ENCODE data around the gene ST3GAL5.

Gene ST3GAL5

GRCh38 chr2:85790499-85791188, 98.1 kb downstream of the ST3GAL5 start:
- no peak for DNase-seq (ENCODE audit: low read depth, low spot score)
- H3K4me1 ChIP-seq (ENCODE audit: insufficient read depth, insufficient read length) = no peaks in the 10 kb centered on the region
- H3K9me3 ChIP-seq (ENCODE audit: insufficient read depth, low read length) = no peaks in the 10 kb centered on the region

GRCh38 chr2:85790032-85790431, 98.8 kb downstream of the ST3GAL5 start:
- Histone ChIP-seq H3K4me1 (ENCODE audit: insufficient read depth, insufficient read length) (no peaks in the 10 kb centered on the region), H3K27me3 (ENCODE audit: insufficient read depth, insufficient read length) (no peaks in the 10 kb centered on the region), H3K9ac (ENCODE audit: insufficient read length, low read depth) (no peak overlapping the region), H3K36me3 (ENCODE audit: insufficient read depth, insufficient read length, low read length) (no peaks in the 10 kb centered on the region), H3K4me3 (ENCODE audit: insufficient read length, low read depth) (no peak overlapping the region), H3K9me3 (ENCODE audit: insufficient read depth, low read length) (no peaks in the 10 kb centered on the region)
- no peak for TF ChIP-seq ZNF274 (IDR thresholded peaks at IDR 0.05; ENCODE audit: low read depth, low read length)
- TF ChIP-seq SUZ12 (IDR thresholded peaks at IDR 0.05; ENCODE audit: extremely low read depth, insufficient read depth, insufficient read length) = no peak
- no peak for TF ChIP-seq YY1 (IDR thresholded peaks at IDR 0.05; ENCODE audit: insufficient read depth, insufficient read length)
- no peak for DNase-seq (ENCODE audit: low read depth, low spot score)

More at GRCh38 chr2:85790499-85791188, 98.1 kb downstream of the ST3GAL5 start:
- Histone ChIP-seq H3K36me3 (ENCODE audit: insufficient read depth, insufficient read length, low read length) (no peaks in the 10 kb centered on the region), H3K9ac (ENCODE audit: insufficient read length, low read depth) (no peak overlapping the region), H3K27me3 (ENCODE audit: insufficient read depth, insufficient read length) (no peaks in the 10 kb centered on the region), H3K4me3 (ENCODE audit: insufficient read length, low read depth) (no peak overlapping the region)
- TF ChIP-seq YY1 (IDR thresholded peaks at IDR 0.05; ENCODE audit: insufficient read depth, insufficient read length) (no peak), SUZ12 (IDR thresholded peaks at IDR 0.05; ENCODE audit: extremely low read depth, insufficient read depth, insufficient read length) (no peak), ZNF274 (IDR thresholded peaks at IDR 0.05; ENCODE audit: low read depth, low read length) (no peak)

- Histone ChIP-seq H3K9ac (ENCODE audit: insufficient read length, low read depth) (no peak overlapping the region), H3K4me3 (ENCODE audit: insufficient read length, low read depth) (no peak overlapping the region), H3K9me3 (ENCODE audit: insufficient read depth, low read length) (no peaks in the 10 kb centered on the region), H3K36me3 (ENCODE audit: insufficient read depth, insufficient read length, low read length) (no peaks in the 10 kb centered on the region), H3K4me1 (ENCODE audit: insufficient read depth, insufficient read length) (no peaks in the 10 kb centered on the region), H3K27me3 (ENCODE audit: insufficient read depth, insufficient read length) (no peaks in the 10 kb centered on the region)
- TF ChIP-seq SUZ12 (IDR thresholded peaks at IDR 0.05; ENCODE audit: extremely low read depth, insufficient read depth, insufficient read length) (no peak), YY1 (IDR thresholded peaks at IDR 0.05; ENCODE audit: insufficient read depth, insufficient read length) (no peak), ZNF274 (IDR thresholded peaks at IDR 0.05; ENCODE audit: low read depth, low read length) (no peak)
- DNase-seq (ENCODE audit: low read depth, low spot score) = no peak
These were observed 99.5 kb downstream of the ST3GAL5 start for GRCh38 chr2:85789271-85789670.

GRCh38 chr2:85788603-85789002, 100.2 kb downstream of the ST3GAL5 start:
- no peak overlapping the region for H3K4me3 ChIP-seq (ENCODE audit: insufficient read length, low read depth)
- no peak for TF ChIP-seq SUZ12 (IDR thresholded peaks at IDR 0.05; ENCODE audit: extremely low read depth, insufficient read depth, insufficient read length)
- no peak for TF ChIP-seq YY1 (IDR thresholded peaks at IDR 0.05; ENCODE audit: insufficient read depth, insufficient read length)
- TF ChIP-seq ZNF274 (IDR thresholded peaks at IDR 0.05; ENCODE audit: low read depth, low read length) = no peak
- no peak for DNase-seq (ENCODE audit: low read depth, low spot score)
- no peaks in the 10 kb centered on the region for H3K36me3 ChIP-seq (ENCODE audit: insufficient read depth, insufficient read length, low read length)
- no peaks in the 10 kb centered on the region for H3K4me1 ChIP-seq (ENCODE audit: insufficient read depth, insufficient read length)
- H3K27me3 ChIP-seq (ENCODE audit: insufficient read depth, insufficient read length) = no peaks in the 10 kb centered on the region
- H3K9me3 ChIP-seq (ENCODE audit: insufficient read depth, low read length) = no peaks in the 10 kb centered on the region
- no peak overlapping the region for H3K9ac ChIP-seq (ENCODE audit: insufficient read length, low read depth)

- no peak overlapping the region for H3K9ac ChIP-seq (ENCODE audit: insufficient read length, low read depth)
- H3K4me1 ChIP-seq (ENCODE audit: insufficient read depth, insufficient read length) = no peaks in the 10 kb centered on the region
- no peaks in the 10 kb centered on the region for H3K36me3 ChIP-seq (ENCODE audit: insufficient read depth, insufficient read length, low read length)
- DNase-seq (ENCODE audit: low read depth, low spot score) = no peak
- H3K27me3 ChIP-seq (ENCODE audit: insufficient read depth, insufficient read length) = no peaks in the 10 kb centered on the region
- no peaks in the 10 kb centered on the region for H3K9me3 ChIP-seq (ENCODE audit: insufficient read depth, low read length)
- no peak overlapping the region for H3K4me3 ChIP-seq (ENCODE audit: insufficient read length, low read depth)
- TF ChIP-seq SUZ12 (IDR thresholded peaks at IDR 0.05; ENCODE audit: extremely low read depth, insufficient read depth, insufficient read length) (no peak), ZNF274 (IDR thresholded peaks at IDR 0.05; ENCODE audit: low read depth, low read length) (no peak), YY1 (IDR thresholded peaks at IDR 0.05; ENCODE audit: insufficient read depth, insufficient read length) (no peak)
These were observed 100.8 kb downstream of the ST3GAL5 start for GRCh38 chr2:85787981-85788340.

GRCh38 chr2:85787282-85787980, 101.4 kb downstream of the ST3GAL5 start:
- Histone ChIP-seq H3K27me3 (ENCODE audit: insufficient read depth, insufficient read length) (no peaks in the 10 kb centered on the region), H3K9ac (ENCODE audit: insufficient read length, low read depth) (no peak overlapping the region), H3K36me3 (ENCODE audit: insufficient read depth, insufficient read length, low read length) (no peaks in the 10 kb centered on the region), H3K9me3 (ENCODE audit: insufficient read depth, low read length) (no peaks in the 10 kb centered on the region), H3K4me1 (ENCODE audit: insufficient read depth, insufficient read length) (no peaks in the 10 kb centered on the region), H3K4me3 (ENCODE audit: insufficient read length, low read depth) (no peak overlapping the region)
- no peak for DNase-seq (ENCODE audit: low read depth, low spot score)
- no peak for TF ChIP-seq SUZ12 (IDR thresholded peaks at IDR 0.05; ENCODE audit: extremely low read depth, insufficient read depth, insufficient read length)
- no peak for TF ChIP-seq YY1 (IDR thresholded peaks at IDR 0.05; ENCODE audit: insufficient read depth, insufficient read length)
